CD4-positive, alpha-beta T cell treated with Interleukin-15 for 4 hours (primary cell): ENCODE results near the gene CILP.
"Not testable (repeated sequence)": the region's sequence is repeated elsewhere in the genome, so short reads cannot be mapped to it uniquely, and the experiment has no call there.

Source experiments
- DNase-seq: peaks from one replicate; pipeline ENCODE4 v3.0.0-alpha.2; 2020; ENCODE audit warnings: low spot score

Gene CILP

DNA sequence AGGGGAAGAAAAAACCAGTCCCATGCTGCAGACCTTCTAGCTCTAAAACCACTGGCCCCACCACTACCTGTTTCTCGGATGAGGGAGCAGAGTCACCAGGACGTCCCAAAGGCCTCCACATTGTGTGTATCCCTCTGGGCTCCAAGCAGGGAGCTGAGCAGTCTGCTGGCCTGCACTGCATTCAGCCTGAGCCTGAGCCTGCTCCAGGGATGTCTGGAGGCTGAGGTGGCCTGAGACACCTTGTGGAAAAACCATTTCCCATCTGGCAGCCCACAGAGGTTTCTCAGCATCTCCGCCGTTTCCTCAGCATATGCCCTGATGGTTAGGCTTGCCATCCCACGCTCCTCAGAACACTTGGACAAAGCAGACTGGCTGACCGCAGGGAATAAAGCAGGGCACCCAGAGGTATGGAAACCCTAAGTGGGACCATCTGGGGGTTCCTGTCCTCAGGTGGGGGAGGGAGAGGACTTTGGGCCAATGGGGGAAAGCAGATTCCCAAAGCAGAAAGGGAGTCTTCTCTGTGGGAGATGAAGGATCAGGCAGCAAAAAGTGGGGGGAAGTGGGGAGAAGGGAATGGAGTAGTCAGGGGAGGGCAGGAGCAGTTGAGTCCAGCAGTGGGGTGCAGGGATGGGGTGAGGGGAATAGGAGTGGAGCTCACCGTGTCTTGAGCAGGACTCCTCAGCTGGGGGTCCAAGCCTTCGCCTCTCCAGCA lies at the start of gene CILP:
Gene CILP, minus strand, starts transcription at position 704 of the 712 bp plus-strand sequence. CDS start 1,718 bp downstream, outside the sequence.
- no peak for DNase-seq

- no peak for DNase-seq
Observed at GRCh38 chr15:65260968-65261367, 49.7 kb upstream of the CILP start.

- no peak for DNase-seq
Observed at GRCh38 chr15:65259367-65259797, 48.1 kb upstream of the CILP start.

DNA sequence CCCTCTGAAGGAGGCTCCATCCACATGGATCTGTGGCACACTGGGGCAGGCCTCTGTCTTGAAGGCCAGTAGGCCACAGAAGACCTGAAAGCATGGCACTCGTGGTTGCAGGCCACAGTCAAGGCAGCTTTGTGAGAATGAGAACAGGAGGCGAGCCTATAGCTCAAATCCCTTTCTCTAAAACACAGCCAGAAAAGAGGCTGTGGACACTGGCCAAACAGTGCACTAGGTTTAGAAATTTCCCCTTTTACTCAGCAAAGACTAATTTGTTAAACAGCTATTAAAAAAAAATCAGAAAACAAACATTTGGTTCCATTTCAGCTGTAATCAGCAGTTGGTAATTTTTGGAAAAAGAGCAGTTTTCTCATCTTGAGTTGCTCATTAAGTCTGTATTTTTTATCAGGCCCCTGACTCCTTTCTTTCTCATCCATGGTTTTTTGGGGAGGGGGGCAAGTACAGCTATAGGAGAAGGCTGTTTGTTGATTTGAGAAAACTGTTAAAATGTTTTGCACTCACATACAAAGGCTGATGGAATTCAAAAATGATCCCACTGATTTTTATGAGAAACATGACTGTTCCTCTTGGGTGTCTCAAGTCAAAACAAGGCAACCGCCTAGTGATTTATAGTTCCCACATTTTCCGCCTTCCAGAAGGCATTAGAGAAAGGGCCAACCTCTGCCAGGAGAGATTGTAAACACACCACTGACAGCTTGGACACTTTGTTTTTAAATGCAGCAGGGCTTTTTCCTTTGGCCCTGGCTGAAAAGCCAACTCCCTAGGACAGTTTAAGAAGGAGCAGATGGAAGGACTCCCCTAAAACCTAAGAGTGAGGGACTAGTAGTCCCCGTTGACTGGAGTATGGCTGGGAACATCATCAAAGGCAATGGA lies 47.3 kb upstream of the CILP start:
- no peak for DNase-seq

- no peak for DNase-seq
Observed at GRCh38 chr15:65255486-65256140, 44.3 kb upstream of the CILP start.

DNA sequence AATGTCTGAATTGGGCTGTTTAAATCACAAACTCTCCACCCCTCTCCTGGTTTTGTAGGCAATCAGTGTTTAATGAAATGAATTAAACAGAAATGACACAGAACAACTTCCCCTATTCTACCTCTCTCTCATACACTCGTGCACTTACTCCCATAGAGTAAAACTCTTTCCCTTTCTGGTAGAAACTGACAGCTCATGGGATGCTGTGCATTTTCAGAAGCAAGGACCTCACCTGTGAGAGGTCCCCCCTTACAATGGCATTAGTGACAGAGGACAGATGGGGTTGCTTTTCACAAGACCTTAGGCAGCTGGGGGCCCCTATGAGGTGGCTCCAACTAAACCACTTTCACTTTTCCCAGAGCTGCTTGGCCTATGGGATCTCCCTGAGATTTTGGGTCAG lies 43.5 kb upstream of the CILP start:
- no peak for DNase-seq

- no peak for DNase-seq
Observed at GRCh38 chr15:65254356-65254755, 43.1 kb upstream of the CILP start.

- no peak for DNase-seq
Observed at GRCh38 chr15:65249641-65250040, 38.4 kb upstream of the CILP start.

DNA sequence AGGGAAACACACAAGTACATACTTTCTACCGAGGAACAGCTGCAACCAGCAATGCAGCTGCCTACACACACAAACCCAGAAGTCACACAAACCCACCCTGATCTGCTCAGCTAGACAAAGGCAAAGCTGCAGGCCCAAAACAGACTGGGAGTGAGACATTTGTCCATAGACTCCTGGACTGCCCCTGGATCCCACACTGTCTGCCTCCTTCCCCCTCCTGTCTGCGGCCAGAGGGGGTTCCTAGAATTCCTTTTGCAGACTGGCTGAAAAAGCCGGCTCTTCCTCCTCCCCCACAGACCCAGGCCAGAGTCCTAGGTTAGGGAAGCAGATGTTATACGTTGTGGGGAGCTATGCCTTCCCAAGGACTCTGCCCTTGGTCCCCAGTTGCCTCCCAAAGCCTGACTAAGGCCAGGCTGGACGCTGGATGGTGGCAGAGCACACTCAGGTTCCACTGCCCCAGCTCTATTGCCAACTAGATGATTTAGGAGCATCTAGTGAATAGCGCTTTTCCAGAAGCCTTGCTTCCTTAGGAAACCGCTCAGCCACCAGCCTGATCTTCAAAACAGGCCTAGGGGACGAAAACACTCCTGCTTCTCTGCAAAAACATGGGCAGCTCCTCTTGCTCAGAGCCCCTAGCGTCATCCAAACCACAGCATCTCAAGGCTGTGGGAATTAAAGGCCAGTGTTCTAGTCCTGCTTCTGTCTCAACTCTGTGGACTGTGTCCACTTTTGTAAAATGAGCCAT lies 37.4 kb upstream of the CILP start:
- DNase-seq, result no peak

DNA sequence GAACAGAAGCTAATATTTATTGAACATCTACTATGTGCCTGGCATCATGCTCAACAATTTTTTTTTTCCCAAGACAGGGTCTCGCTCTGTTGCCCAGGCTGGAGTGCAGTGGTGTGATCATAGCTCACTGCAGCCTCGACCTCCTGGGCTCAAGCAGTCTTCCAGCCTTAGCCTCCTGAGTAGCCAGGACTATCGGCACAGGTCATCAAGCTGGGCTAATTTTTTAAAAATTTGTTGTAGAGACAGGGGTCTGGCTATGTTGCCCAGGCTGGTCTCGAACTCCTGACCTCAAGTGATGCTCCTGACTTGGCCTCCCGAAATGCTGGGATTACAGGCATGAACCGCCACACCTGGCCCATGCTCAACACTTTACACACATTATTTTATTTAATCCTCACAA lies 35.7 kb upstream of the CILP start:
- no peak for DNase-seq

GRCh38 chr15:65246026-65246714 lies 34.9 kb upstream of the CILP start:
- no peak for DNase-seq

GRCh38 chr15:65245096-65245856 lies 34.0 kb upstream of the CILP start:
- no peak for DNase-seq

GRCh38 chr15:65244638-65245037 lies 33.4 kb upstream of the CILP start:
- no peak for DNase-seq

DNA sequence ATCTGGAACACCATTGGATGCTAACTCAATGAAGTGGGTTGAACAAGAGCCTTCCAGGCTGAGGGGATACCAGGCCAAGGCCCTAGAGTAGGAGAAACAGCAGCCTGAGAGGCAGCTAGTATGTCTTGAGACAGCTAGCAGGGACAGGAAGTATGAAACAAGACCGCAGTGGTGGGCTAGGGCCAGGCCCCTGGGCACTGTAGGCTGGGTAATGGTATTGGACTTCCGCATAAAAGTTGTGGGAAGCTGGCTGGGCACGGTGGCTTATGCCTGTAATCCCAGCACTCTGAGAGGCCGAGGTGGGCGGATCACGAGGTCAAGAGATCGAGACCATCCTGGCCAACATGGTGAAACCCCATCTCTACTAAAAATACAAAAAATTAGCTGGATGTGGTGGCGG lies 25.2 kb upstream of the CILP start:
- not testable (repeated sequence) for DNase-seq

- no peak for DNase-seq
Observed at GRCh38 chr15:65233696-65234095, 22.4 kb upstream of the CILP start.

GRCh38 chr15:65232520-65232919 lies 21.2 kb upstream of the CILP start:
- DNase-seq, result no peak

DNA sequence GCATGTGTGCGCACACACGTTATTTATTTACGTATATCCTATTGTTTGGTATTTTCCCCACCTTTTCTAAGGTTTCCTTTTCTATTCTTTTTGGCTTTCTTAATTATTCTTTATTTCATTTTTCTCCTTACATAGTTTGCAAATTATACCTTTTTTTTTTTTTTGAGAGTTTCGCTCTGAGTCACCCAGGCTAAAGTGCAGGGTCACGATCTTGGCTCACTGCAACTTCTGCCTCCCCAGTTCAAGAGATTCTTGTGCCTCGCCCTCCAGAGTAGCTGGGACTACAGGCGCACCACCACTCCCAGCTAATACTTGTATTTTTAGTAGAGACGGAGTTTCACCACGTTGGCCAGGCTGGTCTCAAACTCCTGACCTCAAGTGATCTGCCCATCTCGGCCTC lies 20.0 kb upstream of the CILP start:
- no peak for DNase-seq

DNA sequence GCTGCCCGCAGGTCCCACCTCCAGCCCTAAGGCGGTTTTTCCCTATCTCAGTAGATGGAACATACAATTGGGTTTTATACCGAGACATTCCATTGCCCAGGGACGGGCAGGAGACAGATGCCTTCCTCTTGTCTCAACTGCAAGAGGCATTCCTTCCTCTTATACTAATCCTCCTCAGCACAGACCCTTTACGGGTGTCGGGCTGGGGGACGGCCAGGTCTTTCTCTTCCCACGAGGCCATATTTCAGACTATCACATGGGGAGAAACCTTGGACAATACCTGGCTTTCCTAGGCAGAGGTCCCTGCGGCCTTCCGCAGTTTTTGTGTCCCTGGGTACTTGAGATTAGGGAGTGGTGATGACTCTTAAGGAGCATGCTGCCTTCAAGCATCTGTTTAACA lies 15.6 kb upstream of the CILP start:
- not testable (repeated sequence) for DNase-seq

GRCh38 chr15:65226221-65226620 lies 14.9 kb upstream of the CILP start:
- no peak for DNase-seq

GRCh38 chr15:65223996-65224395 lies 12.7 kb upstream of the CILP start:
- no peak for DNase-seq

GRCh38 chr15:65222891-65223290 lies 11.6 kb upstream of the CILP start:
- DNase-seq, result no peak
